ENCODE results near the gene SDE2.

- no peak for TF ChIP-seq CTCF (IDR thresholded peaks at IDR 0.05)
- no peak for TF ChIP-seq POLR2A (IDR thresholded peaks at IDR 0.05)
Observed at GRCh38 chr1:225965231-225965630, 33.9 kb downstream of the SDE2 start.

Data from right lobe of liver (tissue), 4 donors.